ENCODE data around the gene LYRM1.

Gene LYRM1

DNA sequence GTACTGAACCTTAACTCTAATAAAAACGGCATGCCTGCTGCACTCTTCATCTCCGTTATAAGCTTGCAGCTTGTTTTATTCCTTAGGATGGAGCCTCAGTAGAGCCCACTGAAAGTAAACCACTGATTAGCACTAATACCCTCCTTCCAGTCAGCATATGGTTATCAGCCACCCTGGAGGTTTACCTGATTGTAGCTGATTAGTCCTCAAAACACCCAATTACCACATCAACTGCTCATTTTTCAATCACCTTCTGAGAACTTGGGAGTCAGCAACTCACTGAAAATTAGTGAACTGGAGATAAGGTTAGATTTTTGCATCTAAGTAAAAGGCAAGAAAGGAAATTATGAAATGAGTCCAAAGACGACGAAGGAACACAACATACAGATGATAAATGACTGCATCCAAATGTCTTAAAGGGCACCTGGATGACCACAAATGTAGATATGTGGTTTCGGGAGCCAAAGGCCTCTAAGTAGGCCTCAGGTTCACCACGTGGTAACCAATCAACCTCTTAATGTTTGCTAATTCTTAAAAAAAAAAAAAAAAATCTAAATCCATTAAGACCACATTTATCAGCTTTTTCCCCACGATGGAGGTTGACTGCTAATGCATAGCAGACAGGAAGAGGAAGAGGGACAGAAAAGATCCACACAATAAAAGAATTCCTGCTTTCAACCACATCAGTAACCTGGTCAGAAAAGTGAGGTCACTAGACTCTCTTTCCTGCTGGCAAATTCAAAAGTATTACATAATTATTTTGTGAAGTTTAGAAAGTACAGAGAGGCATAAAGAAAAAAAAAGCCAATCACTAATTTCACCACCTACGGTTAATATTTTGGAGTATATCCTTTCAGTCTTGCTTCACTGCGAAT is 28.4 kb upstream of the LYRM1 start:
- Histone ChIP-seq H3K27me3 (ENCODE audit: low read length) (no peaks in the 10 kb centered on the region), H4K20me1 (ENCODE audit: low read depth, low read length) (no peaks in the 10 kb centered on the region), H3F3A (ENCODE audit: insufficient read depth) (no peaks in the 10 kb centered on the region), H3K79me2 (ENCODE audit: insufficient read depth, low read length) (peaks cover 5% of the 10 kb centered on the region), H3K9ac (ENCODE audit: low read length) (no peak overlapping the region), H2AFZ (ENCODE audit: low read depth, low read length, severe bottlenecking) (no peak overlapping the region), H3K4me3 (ENCODE audit: insufficient read depth, low read length, poor library complexity, severe bottlenecking) (no peak overlapping the region), H3K4me2 (ENCODE audit: low read depth, low read length, poor library complexity, severe bottlenecking) (no peak overlapping the region), H3K36me3 (ENCODE audit: low read length) (no peaks in the 10 kb centered on the region), H3K27ac (ENCODE audit: low read depth, low read length) (no peak overlapping the region), H3K9me3 (ENCODE audit: insufficient read depth, low read length) (no peaks in the 10 kb centered on the region), H3K9me2 (replicated peaks; ENCODE audit: insufficient read depth, low read length) (no peaks in the 10 kb centered on the region)
- TF ChIP-seq, protein P1, sequence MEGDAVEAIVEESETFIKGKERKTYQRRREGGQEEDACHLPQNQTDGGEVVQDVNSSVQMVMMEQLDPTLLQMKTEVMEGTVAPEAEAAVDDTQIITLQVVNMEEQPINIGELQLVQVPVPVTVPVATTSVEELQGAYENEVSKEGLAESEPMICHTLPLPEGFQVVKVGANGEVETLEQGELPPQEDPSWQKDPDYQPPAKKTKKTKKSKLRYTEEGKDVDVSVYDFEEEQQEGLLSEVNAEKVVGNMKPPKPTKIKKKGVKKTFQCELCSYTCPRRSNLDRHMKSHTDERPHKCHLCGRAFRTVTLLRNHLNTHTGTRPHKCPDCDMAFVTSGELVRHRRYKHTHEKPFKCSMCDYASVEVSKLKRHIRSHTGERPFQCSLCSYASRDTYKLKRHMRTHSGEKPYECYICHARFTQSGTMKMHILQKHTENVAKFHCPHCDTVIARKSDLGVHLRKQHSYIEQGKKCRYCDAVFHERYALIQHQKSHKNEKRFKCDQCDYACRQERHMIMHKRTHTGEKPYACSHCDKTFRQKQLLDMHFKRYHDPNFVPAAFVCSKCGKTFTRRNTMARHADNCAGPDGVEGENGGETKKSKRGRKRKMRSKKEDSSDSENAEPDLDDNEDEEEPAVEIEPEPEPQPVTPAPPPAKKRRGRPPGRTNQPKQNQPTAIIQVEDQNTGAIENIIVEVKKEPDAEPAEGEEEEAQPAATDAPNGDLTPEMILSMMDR (IDR thresholded peaks at IDR 0.05; ENCODE audit: insufficient read depth, low read length, poor library complexity, severe bottlenecking): no peak
- TF ChIP-seq EZH2phosphoT487 (conservative IDR thresholded peaks at IDR 0.05; ENCODE audit: low read length): no peak

DNA sequence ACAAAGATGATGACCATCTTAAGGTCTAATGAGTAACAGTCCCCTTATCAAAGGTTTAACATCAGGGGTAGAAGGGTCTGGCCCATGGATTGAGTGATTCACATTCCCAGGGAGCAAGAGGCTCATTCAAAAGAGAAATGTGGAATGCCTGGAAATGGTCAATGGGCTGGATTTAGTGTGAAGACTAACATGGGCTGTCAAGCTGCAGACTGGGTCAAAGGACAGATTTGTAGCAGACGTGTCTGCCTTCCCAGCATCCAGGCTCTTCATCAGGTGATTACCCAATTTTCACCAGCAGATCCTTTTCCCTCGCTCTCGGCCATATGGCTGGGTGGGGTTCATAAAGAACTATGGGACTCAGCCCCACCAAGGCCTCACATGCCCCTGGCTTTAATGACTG is 27.2 kb upstream of the LYRM1 start:
- Histone ChIP-seq H3K4me3 (ENCODE audit: insufficient read depth, low read length, poor library complexity, severe bottlenecking) (no peak overlapping the region), H3K9me3 (ENCODE audit: insufficient read depth, low read length) (no peaks in the 10 kb centered on the region), H3K27ac (ENCODE audit: low read depth, low read length) (no peak overlapping the region), H3F3A (ENCODE audit: insufficient read depth) (no peaks in the 10 kb centered on the region), H4K20me1 (ENCODE audit: low read depth, low read length) (no peaks in the 10 kb centered on the region), H3K9ac (ENCODE audit: low read length) (no peak overlapping the region), H2AFZ (ENCODE audit: low read depth, low read length, severe bottlenecking) (no peak overlapping the region), H3K36me3 (ENCODE audit: low read length) (no peaks in the 10 kb centered on the region), H3K9me2 (replicated peaks; ENCODE audit: insufficient read depth, low read length) (no peaks in the 10 kb centered on the region), H3K27me3 (ENCODE audit: low read length) (no peaks in the 10 kb centered on the region), H3K79me2 (ENCODE audit: insufficient read depth, low read length) (peaks cover 5% of the 10 kb centered on the region), H3K4me2 (ENCODE audit: low read depth, low read length, poor library complexity, severe bottlenecking) (no peak overlapping the region)
- TF ChIP-seq, protein P1 (IDR thresholded peaks at IDR 0.05; ENCODE audit: insufficient read depth, low read length, poor library complexity, severe bottlenecking): no peak
- TF ChIP-seq EZH2phosphoT487 (conservative IDR thresholded peaks at IDR 0.05; ENCODE audit: low read length): no peak

DNA sequence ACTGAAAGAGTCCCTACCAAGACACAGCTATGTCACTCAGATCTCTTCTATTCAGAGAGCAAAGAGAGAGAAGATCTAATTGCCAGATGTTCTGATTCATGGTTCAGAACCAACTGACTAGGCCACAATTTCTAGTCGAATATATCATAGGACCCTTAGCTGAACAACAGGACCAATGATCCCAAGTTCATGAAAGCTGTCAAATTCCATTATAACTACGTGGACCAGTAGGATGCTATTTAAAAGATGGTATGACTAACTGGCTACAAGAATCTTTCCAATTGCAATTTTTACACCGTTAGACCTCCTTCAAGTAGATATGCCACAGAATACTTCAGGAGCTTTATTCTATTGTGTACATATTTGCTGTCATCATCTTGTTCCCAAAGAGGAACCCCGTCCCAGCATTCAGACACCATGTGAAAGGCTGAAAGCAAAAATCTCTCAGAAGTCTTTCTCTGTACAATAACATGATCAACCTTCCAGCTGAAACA is 26.4 kb upstream of the LYRM1 start:
- H3K27me3 ChIP-seq (ENCODE audit: low read length): no peaks in the 10 kb centered on the region
- H3K36me3 ChIP-seq (ENCODE audit: low read length): no peaks in the 10 kb centered on the region
- no peaks in the 10 kb centered on the region for H3K9me3 ChIP-seq (ENCODE audit: insufficient read depth, low read length)
- H2AFZ ChIP-seq (ENCODE audit: low read depth, low read length, severe bottlenecking): no peak overlapping the region
- H3F3A ChIP-seq (ENCODE audit: insufficient read depth): no peaks in the 10 kb centered on the region
- H4K20me1 ChIP-seq (ENCODE audit: low read depth, low read length): no peaks in the 10 kb centered on the region
- peaks cover 5% of the 10 kb centered on the region for H3K79me2 ChIP-seq (ENCODE audit: insufficient read depth, low read length)
- no peaks in the 10 kb centered on the region for H3K9me2 ChIP-seq (replicated peaks; ENCODE audit: insufficient read depth, low read length)
- no peak overlapping the region for H3K4me3 ChIP-seq (ENCODE audit: insufficient read depth, low read length, poor library complexity, severe bottlenecking)
- H3K27ac ChIP-seq (ENCODE audit: low read depth, low read length): no peak overlapping the region
- TF ChIP-seq, protein P1 (IDR thresholded peaks at IDR 0.05; ENCODE audit: insufficient read depth, low read length, poor library complexity, severe bottlenecking): no peak
- no peak for TF ChIP-seq EZH2phosphoT487 (conservative IDR thresholded peaks at IDR 0.05; ENCODE audit: low read length)
- no peak overlapping the region for H3K9ac ChIP-seq (ENCODE audit: low read length)
- H3K4me2 ChIP-seq (ENCODE audit: low read depth, low read length, poor library complexity, severe bottlenecking): no peak overlapping the region
